ENCODE measurements around the gene NDNF. TPM values are rescaled to one million over a fixed set of nuclear protein-coding genes. Genes with fewer than 3 reads are reported as not detected.

The NDNF gene
- total RNA-seq, 1 donor from 2014 or later, result 0.34 TPM

GRCh38 chr4:121094297-121094966, 22.1 kb upstream of the NDNF start:
- H3K36me3 ChIP-seq (ENCODE audit: insufficient read depth, low read length), result no peaks in the 10 kb centered on the region
- DNase-seq (ENCODE audit: low read depth), result no peak
- H3K9me3 Mint-ChIP-seq (ENCODE audit: unreplicated experiment), result no peaks in the 10 kb centered on the region
- no peaks in the 10 kb centered on the region for H3K4me1 ChIP-seq (ENCODE audit: insufficient read depth, low read length)
- H3K27ac ChIP-seq (ENCODE audit: low read depth, low read length), result no peak overlapping the region
- no peaks in the 10 kb centered on the region for H3K27me3 Mint-ChIP-seq (ENCODE audit: low read depth, unreplicated experiment)
- TF ChIP-seq, protein P1, sequence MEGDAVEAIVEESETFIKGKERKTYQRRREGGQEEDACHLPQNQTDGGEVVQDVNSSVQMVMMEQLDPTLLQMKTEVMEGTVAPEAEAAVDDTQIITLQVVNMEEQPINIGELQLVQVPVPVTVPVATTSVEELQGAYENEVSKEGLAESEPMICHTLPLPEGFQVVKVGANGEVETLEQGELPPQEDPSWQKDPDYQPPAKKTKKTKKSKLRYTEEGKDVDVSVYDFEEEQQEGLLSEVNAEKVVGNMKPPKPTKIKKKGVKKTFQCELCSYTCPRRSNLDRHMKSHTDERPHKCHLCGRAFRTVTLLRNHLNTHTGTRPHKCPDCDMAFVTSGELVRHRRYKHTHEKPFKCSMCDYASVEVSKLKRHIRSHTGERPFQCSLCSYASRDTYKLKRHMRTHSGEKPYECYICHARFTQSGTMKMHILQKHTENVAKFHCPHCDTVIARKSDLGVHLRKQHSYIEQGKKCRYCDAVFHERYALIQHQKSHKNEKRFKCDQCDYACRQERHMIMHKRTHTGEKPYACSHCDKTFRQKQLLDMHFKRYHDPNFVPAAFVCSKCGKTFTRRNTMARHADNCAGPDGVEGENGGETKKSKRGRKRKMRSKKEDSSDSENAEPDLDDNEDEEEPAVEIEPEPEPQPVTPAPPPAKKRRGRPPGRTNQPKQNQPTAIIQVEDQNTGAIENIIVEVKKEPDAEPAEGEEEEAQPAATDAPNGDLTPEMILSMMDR (IDR thresholded peaks at IDR 0.05; ENCODE audit: insufficient read depth, low read depth, low read length), result no peak
- no peak for FAIRE-seq
- H4K20me1 ChIP-seq (ENCODE audit: insufficient read depth, low read length), result no peaks in the 10 kb centered on the region
- no peaks in the 10 kb centered on the region for H3K36me3 Mint-ChIP-seq (ENCODE audit: low read depth, unreplicated experiment)
- no peak overlapping the region for H3K27ac Mint-ChIP-seq (ENCODE audit: unreplicated experiment)
- H3K9ac ChIP-seq (ENCODE audit: low read length), result no peak overlapping the region
- H3K4me1 Mint-ChIP-seq (ENCODE audit: low read depth, unreplicated experiment), result no peaks in the 10 kb centered on the region
- H3K79me2 ChIP-seq (ENCODE audit: insufficient read depth, low read length), result no peaks in the 10 kb centered on the region
- H3K27me3 ChIP-seq (ENCODE audit: insufficient read depth, low read length), result no peaks in the 10 kb centered on the region
- no peaks in the 10 kb centered on the region for H3K9me3 ChIP-seq (ENCODE audit: insufficient read depth, low read depth, low read length)
- no peak overlapping the region for H3K4me3 ChIP-seq (ENCODE audit: insufficient read depth, low read depth, low read length)
- H2AFZ ChIP-seq (ENCODE audit: low read depth, low read length), result no peak overlapping the region
- no peak overlapping the region for H3K4me3 Mint-ChIP-seq (ENCODE audit: unreplicated experiment)
- H3K4me2 ChIP-seq (ENCODE audit: low read length), result no peak overlapping the region

GRCh38 chr4:121093261-121093660, 20.9 kb upstream of the NDNF start:
- Histone ChIP-seq H3K36me3 (ENCODE audit: insufficient read depth, low read length) (no peaks in the 10 kb centered on the region), H3K79me2 (ENCODE audit: insufficient read depth, low read length) (no peaks in the 10 kb centered on the region), H3K27ac (ENCODE audit: low read depth, low read length) (no peak overlapping the region), H3K9ac (ENCODE audit: low read length) (no peak overlapping the region), H3K27me3 (ENCODE audit: insufficient read depth, low read length) (no peaks in the 10 kb centered on the region), H3K4me1 (ENCODE audit: insufficient read depth, low read length) (no peaks in the 10 kb centered on the region), H3K9me3 (ENCODE audit: insufficient read depth, low read depth, low read length) (no peaks in the 10 kb centered on the region), H3K4me3 (ENCODE audit: insufficient read depth, low read depth, low read length) (no peak overlapping the region), H4K20me1 (ENCODE audit: insufficient read depth, low read length) (no peaks in the 10 kb centered on the region), H2AFZ (ENCODE audit: low read depth, low read length) (no peak overlapping the region), H3K4me2 (ENCODE audit: low read length) (no peak overlapping the region)
- Mint-ChIP-seq H3K4me1 (ENCODE audit: low read depth, unreplicated experiment) (no peaks in the 10 kb centered on the region), H3K27me3 (ENCODE audit: low read depth, unreplicated experiment) (no peaks in the 10 kb centered on the region), H3K4me3 (ENCODE audit: unreplicated experiment) (no peak overlapping the region), H3K27ac (ENCODE audit: unreplicated experiment) (no peak overlapping the region), H3K36me3 (ENCODE audit: low read depth, unreplicated experiment) (no peaks in the 10 kb centered on the region), H3K9me3 (ENCODE audit: unreplicated experiment) (no peaks in the 10 kb centered on the region)
- DNase-seq (ENCODE audit: low read depth) (no peak), FAIRE-seq (no peak)
- TF ChIP-seq, protein P1 (IDR thresholded peaks at IDR 0.05; ENCODE audit: insufficient read depth, low read depth, low read length), result no peak
- no peak for TF ChIP-seq EZH2 (IDR thresholded peaks at IDR 0.05; ENCODE audit: insufficient read depth, low read length)

- Histone ChIP-seq H2AFZ (ENCODE audit: low read depth, low read length) (no peak overlapping the region), H3K79me2 (ENCODE audit: insufficient read depth, low read length) (no peaks in the 10 kb centered on the region), H3K9me3 (ENCODE audit: insufficient read depth, low read depth, low read length) (no peaks in the 10 kb centered on the region), H3K27me3 (ENCODE audit: insufficient read depth, low read length) (no peaks in the 10 kb centered on the region), H3K9ac (ENCODE audit: low read length) (no peak overlapping the region), H3K4me1 (ENCODE audit: insufficient read depth, low read length) (no peaks in the 10 kb centered on the region), H4K20me1 (ENCODE audit: insufficient read depth, low read length) (no peaks in the 10 kb centered on the region), H3K4me3 (ENCODE audit: insufficient read depth, low read depth, low read length) (no peak overlapping the region), H3K27ac (ENCODE audit: low read depth, low read length) (no peak overlapping the region), H3K4me2 (ENCODE audit: low read length) (no peak overlapping the region), H3K36me3 (ENCODE audit: insufficient read depth, low read length) (no peaks in the 10 kb centered on the region)
- Mint-ChIP-seq H3K4me1 (ENCODE audit: low read depth, unreplicated experiment) (no peaks in the 10 kb centered on the region), H3K4me3 (ENCODE audit: unreplicated experiment) (no peak overlapping the region), H3K27ac (ENCODE audit: unreplicated experiment) (no peak overlapping the region), H3K27me3 (ENCODE audit: low read depth, unreplicated experiment) (no peaks in the 10 kb centered on the region), H3K9me3 (ENCODE audit: unreplicated experiment) (no peaks in the 10 kb centered on the region), H3K36me3 (ENCODE audit: low read depth, unreplicated experiment) (no peaks in the 10 kb centered on the region)
- DNase-seq (ENCODE audit: low read depth) (no peak), FAIRE-seq (no peak)
- TF ChIP-seq EZH2 (IDR thresholded peaks at IDR 0.05; ENCODE audit: insufficient read depth, low read length), result no peak
- TF ChIP-seq, protein P1 (IDR thresholded peaks at IDR 0.05; ENCODE audit: insufficient read depth, low read depth, low read length), result no peak
These were observed 19.6 kb upstream of the NDNF start for GRCh38 chr4:121091941-121092340.
